ENCODE results near the gene HS6ST2. TPM values are rescaled to one million over a fixed set of nuclear protein-coding genes. Genes with fewer than 3 reads are reported as not detected.

Gene HS6ST2
- total RNA-seq, 1 donor from 2014 or later, result 35.8 TPM

DNA sequence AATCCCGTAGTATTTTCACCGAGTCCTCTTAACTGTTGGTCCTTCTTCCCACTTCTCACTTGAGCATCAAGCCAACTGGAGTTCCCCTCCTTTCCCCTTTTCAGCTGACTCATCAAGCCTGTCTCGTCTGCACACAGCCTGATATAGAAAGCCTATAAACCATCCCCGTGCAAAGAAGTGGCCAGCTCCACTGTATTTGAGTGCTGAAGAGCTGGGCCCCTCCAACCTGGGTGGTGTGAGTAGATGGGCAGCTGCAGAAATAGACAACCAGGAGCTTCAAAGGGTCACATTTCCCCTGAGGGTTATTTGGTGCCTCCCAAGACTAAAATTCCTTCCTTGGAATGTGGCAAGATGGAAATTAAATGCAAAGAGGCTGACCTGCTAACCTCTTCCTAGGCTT, 199.7 kb downstream of the HS6ST2 start:
- Mint-ChIP-seq H3K4me1 (ENCODE audit: unreplicated experiment) (peaks cover 51% of the 10 kb centered on the region), H3K27me3 (no peaks in the 10 kb centered on the region), H3K27ac (peak overlapping the region; percentile 48), H3K4me3 (peak overlapping the region; percentile 34), H3K9me3 (no peaks in the 10 kb centered on the region), H3K36me3 (peaks cover 6% of the 10 kb centered on the region)
- TF ChIP-seq, protein P1, sequence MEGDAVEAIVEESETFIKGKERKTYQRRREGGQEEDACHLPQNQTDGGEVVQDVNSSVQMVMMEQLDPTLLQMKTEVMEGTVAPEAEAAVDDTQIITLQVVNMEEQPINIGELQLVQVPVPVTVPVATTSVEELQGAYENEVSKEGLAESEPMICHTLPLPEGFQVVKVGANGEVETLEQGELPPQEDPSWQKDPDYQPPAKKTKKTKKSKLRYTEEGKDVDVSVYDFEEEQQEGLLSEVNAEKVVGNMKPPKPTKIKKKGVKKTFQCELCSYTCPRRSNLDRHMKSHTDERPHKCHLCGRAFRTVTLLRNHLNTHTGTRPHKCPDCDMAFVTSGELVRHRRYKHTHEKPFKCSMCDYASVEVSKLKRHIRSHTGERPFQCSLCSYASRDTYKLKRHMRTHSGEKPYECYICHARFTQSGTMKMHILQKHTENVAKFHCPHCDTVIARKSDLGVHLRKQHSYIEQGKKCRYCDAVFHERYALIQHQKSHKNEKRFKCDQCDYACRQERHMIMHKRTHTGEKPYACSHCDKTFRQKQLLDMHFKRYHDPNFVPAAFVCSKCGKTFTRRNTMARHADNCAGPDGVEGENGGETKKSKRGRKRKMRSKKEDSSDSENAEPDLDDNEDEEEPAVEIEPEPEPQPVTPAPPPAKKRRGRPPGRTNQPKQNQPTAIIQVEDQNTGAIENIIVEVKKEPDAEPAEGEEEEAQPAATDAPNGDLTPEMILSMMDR (conservative IDR thresholded peaks at IDR 0.05), result no peak
- DNase-seq (ENCODE audit: extremely low spot score, unreplicated experiment), result no peak

DNA sequence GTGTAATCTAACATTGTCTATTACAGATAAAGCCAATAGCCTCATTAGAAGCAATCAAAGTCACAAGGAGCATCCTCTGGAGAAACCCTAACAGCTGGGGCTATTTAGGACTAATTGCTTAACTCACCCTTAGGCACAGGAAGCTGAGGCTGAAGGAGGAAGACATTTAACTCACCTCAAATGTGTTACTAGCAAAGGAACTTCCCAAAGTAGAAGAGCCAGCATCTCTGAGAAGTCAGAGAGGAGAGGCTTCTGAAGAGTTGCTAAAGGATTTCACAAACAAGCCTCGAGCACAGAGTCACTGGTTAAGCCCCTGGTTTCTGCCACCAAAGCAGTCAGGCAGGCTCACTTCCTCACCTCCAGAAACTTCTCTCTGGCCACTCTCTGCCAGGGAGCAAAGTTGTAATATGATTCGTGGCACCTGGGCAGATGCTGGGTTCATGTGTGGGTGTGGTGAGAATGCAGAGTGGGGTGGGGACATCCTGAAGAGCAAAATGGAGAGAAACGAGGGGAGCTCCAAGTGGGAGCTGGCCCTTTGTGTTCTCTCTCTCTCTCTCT, 201.3 kb downstream of the HS6ST2 start:
- Mint-ChIP-seq H3K4me3 (no peak overlapping the region), H3K9me3 (no peaks in the 10 kb centered on the region), H3K27me3 (no peaks in the 10 kb centered on the region), H3K36me3 (peaks cover 9% of the 10 kb centered on the region), H3K27ac (no peak overlapping the region), H3K4me1 (ENCODE audit: unreplicated experiment) (peaks cover 51% of the 10 kb centered on the region)
- TF ChIP-seq, protein P1 (conservative IDR thresholded peaks at IDR 0.05), result no peak
- DNase-seq (ENCODE audit: extremely low spot score, unreplicated experiment), result no peak

GRCh38 chrX:132756439-132756838, 202.0 kb downstream of the HS6ST2 start:
- DNase-seq (ENCODE audit: extremely low spot score, unreplicated experiment), result no peak
- peaks cover 9% of the 10 kb centered on the region for H3K36me3 Mint-ChIP-seq
- TF ChIP-seq, protein P1 (conservative IDR thresholded peaks at IDR 0.05), result no peak
- no peaks in the 10 kb centered on the region for H3K9me3 Mint-ChIP-seq
- no peaks in the 10 kb centered on the region for H3K27me3 Mint-ChIP-seq
- peaks cover 55% of the 10 kb centered on the region for H3K4me1 Mint-ChIP-seq (ENCODE audit: unreplicated experiment)
- H3K4me3 Mint-ChIP-seq, result no peak overlapping the region
- H3K27ac Mint-ChIP-seq, result no peak overlapping the region

DNA sequence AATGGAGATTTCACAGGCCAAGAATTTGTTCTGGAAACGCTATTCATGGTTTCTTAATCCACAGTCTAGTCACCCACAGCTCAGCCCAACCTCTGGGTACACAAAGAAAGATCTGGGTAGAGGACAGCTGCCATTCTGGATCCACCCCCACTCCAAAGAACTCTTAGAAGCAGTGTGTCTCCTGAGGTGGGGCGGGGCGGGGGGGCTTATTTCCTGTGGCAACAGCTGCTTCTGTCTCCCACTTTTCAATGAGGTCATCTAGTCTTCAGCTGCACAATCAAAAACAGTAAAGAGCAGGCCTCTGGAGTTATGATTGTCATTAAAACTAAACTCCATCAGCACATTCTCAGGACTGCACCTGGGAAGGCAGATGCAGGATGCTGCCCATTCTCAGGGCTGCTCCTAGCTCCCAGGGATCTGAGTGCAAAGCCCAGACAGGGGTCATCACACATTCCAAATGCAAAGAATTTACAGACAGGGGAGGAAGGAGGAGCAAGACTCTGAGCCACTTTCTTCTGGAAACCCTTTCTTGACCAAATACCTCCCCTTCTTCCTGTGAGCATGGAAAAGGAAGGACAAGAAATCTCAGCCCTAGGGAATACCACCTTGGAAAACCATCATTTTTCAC, 207.3 kb downstream of the HS6ST2 start:
- TF ChIP-seq, protein P1 (conservative IDR thresholded peaks at IDR 0.05), result no peak
- H3K4me1 Mint-ChIP-seq (ENCODE audit: unreplicated experiment), result peaks cover 24% of the 10 kb centered on the region
- H3K36me3 Mint-ChIP-seq, result peaks cover 4% of the 10 kb centered on the region
- no peaks in the 10 kb centered on the region for H3K27me3 Mint-ChIP-seq
- no peak overlapping the region for H3K4me3 Mint-ChIP-seq
- no peak overlapping the region for H3K27ac Mint-ChIP-seq
- H3K9me3 Mint-ChIP-seq, result no peaks in the 10 kb centered on the region
- no peak for DNase-seq (ENCODE audit: extremely low spot score, unreplicated experiment)

- TF ChIP-seq, protein P1 (conservative IDR thresholded peaks at IDR 0.05), result no peak
- Mint-ChIP-seq H3K4me3 (no peak overlapping the region), H3K4me1 (ENCODE audit: unreplicated experiment) (peaks cover 23% of the 10 kb centered on the region), H3K27me3 (no peaks in the 10 kb centered on the region), H3K27ac (no peak overlapping the region), H3K9me3 (no peaks in the 10 kb centered on the region), H3K36me3 (peaks cover 3% of the 10 kb centered on the region)
- no peak for DNase-seq (ENCODE audit: extremely low spot score, unreplicated experiment)
These were observed 207.9 kb downstream of the HS6ST2 start for GRCh38 chrX:132750331-132751062.

Measured in type B pancreatic cell (in vitro differentiated cells).